Cardiac muscle cell (in vitro differentiated cells and primary cell): ENCODE results near the gene LYPD3. TPM values are rescaled to one million over a fixed set of nuclear protein-coding genes. Genes with fewer than 3 reads are reported as not detected.
"Not testable (repeated sequence)": the region's sequence is repeated elsewhere in the genome, so short reads cannot be mapped to it uniquely, and the experiment has no call there.

Experiments used
- DNase-seq, 2 donors: peaks; one replicate each; pipeline versions ENCODE4 v3.0.0 to v3.0.0-alpha.2; 2010 to 2017; ENCODE audit warnings: low read depth in 1 of 2, low spot score in 1 of 2
- H3K27ac ChIP-seq: fragments of 200-600 bp; sonication (generic); 2 replicates; pipeline ENCODE4 v1.5.1; 2016
- H3K27me3 ChIP-seq: fragments of 200-600 bp; sonication (generic); 2 replicates; pipeline ENCODE4 v1.6.0; 2016; ENCODE audit warnings: control low read depth
- H3K36me3 ChIP-seq: fragments of 200-600 bp; sonication (generic); 2 replicates; pipeline ENCODE4 v1.5.1; 2016; ENCODE audit warnings: control low read depth
- H3K4me1 ChIP-seq: fragments of 200-600 bp; sonication (generic); 2 replicates; pipeline ENCODE4 v1.8.1; 2017; ENCODE audit warnings: low read depth, mild to moderate bottlenecking, mixed run types
- H3K4me3 ChIP-seq: fragments of 200-600 bp; sonication (generic); 2 replicates; pipeline ENCODE4 v1.5.1; 2016; ENCODE audit warnings: mild to moderate bottlenecking
- H3K9me3 ChIP-seq: fragments of 200-600 bp; sonication (generic); 2 replicates; pipeline ENCODE4 v1.5.1; 2017; ENCODE audit warnings: low read depth, mild to moderate bottlenecking, control low read depth
- polyA plus RNA-seq: library from polyadenylated mRNA; unstranded; fragments of >200 nt; fragmentation: Nextera tagmentation; extraction: Ambion mirVana; gene quantifications from 2 replicates; pipeline ENCODE4 v1.2.1, GENCODE V29; 2016
- total RNA-seq: library from RNA; depleted of rRNA; stranded (reverse); fragments of >200 nt; gene quantifications from 2 replicates; pipeline ENCODE4 v1.2.3, GENCODE V29; 2016
- TF ChIP-seq, protein P1 (sequence below): IDR thresholded peaks from 2 replicates; pipeline ENCODE4 v1.5.1; 2012; ENCODE audit warnings: low read depth, mild to moderate bottlenecking, low read length

The LYPD3 gene
- total and polyA plus RNA-seq, 2 experiments from 2014 or later = 0.73 to 3.2 TPM

DNA sequence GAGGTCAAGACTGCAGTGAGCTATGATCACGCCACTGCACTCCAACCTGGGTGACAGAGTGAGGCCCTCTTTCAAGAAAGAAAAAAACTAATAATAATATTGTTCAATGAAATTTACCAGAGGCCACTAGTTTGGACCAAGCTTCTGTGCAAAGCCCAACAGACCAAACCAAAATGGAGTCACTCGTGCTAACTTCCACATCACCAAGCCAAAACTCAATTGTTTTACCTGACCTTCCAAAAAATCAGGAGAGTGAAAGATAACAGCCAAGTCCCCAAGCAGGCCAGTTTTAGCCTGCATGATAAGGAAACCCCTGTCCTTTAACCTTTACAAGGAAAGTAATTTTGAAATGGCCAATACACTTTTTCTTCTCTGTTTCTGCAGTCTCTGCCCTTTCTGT is 20.0 kb downstream of the LYPD3 start:
- Histone ChIP-seq H3K4me3 (no peak overlapping the region), H3K9me3 (no peaks in the 10 kb centered on the region), H3K36me3 (no peaks in the 10 kb centered on the region), H3K27ac (no peak overlapping the region), H3K27me3 (peaks cover 2% of the 10 kb centered on the region), H3K4me1 (no peaks in the 10 kb centered on the region)
- TF ChIP-seq, protein P1, sequence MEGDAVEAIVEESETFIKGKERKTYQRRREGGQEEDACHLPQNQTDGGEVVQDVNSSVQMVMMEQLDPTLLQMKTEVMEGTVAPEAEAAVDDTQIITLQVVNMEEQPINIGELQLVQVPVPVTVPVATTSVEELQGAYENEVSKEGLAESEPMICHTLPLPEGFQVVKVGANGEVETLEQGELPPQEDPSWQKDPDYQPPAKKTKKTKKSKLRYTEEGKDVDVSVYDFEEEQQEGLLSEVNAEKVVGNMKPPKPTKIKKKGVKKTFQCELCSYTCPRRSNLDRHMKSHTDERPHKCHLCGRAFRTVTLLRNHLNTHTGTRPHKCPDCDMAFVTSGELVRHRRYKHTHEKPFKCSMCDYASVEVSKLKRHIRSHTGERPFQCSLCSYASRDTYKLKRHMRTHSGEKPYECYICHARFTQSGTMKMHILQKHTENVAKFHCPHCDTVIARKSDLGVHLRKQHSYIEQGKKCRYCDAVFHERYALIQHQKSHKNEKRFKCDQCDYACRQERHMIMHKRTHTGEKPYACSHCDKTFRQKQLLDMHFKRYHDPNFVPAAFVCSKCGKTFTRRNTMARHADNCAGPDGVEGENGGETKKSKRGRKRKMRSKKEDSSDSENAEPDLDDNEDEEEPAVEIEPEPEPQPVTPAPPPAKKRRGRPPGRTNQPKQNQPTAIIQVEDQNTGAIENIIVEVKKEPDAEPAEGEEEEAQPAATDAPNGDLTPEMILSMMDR = no peak
- DNase-seq = no peak

DNA sequence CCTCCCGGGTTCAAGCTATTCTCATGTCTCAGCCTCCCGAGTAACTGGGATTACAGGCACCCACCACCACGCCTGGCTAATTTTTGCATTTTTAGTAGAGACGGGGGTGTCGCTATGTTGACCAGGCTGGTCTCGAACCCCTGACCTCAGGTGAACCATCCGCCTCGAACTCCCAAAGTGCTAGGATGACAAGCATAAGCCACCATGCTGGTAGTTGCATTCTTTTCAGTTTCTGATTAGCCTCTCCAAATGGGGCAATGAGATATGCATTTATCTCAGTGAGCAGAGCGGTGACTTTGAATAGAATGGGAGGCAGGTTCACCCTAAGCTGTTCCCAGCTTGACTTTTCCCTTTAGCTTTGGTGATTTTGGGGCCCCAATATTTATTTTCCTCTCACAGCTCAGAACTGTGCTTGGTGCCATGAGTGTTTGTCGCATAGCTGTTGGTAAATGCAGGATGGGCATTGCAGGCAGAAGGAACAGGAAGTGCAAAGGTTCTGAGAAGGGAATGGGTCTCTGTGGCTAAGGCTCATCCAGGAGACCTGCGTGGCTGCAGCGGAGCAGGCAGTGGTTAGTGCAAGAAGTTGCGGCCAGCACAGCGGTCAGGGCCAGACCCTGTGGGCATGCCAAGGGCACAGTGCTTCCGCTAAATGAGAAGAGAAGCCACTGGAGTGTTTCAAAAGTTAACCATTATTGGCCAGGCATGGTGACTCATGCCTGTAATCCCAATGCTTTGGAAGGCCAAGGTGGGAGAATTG is 20.7 kb downstream of the LYPD3 start:
- DNase-seq = no peak
- H3K4me3 ChIP-seq = no peak overlapping the region
- H3K36me3 ChIP-seq = no peaks in the 10 kb centered on the region
- TF ChIP-seq, protein P1 = no peak
- no peaks in the 10 kb centered on the region for H3K9me3 ChIP-seq
- peaks cover 2% of the 10 kb centered on the region for H3K27me3 ChIP-seq
- no peak overlapping the region for H3K27ac ChIP-seq
- H3K4me1 ChIP-seq = no peaks in the 10 kb centered on the region

DNA sequence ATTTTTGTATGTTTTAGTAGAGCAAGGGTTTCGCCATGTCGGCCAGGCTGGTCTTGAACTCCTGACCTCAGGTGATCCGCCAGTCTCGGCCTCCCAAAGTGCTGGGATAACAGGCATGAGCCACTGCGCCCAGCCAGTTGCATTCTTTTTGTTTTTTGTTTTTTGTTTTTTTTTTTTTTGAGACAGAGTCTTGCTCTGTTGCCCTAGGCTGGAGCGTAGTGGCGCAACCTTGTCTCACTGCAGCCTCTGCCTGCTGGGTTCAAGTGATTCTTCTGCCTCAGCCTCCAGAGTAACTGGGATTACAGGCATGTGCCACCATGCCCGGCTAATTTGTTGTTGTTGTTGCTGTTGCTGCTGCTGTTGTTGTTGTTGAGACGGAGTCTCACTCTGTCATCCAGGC is 21.3 kb downstream of the LYPD3 start:
- DNase-seq, H3K36me3 ChIP-seq, H3K9me3 ChIP-seq, H3K27me3 ChIP-seq, H3K27ac ChIP-seq, H3K4me1 ChIP-seq, H3K4me3 ChIP-seq: not testable (repeated sequence)

DNA sequence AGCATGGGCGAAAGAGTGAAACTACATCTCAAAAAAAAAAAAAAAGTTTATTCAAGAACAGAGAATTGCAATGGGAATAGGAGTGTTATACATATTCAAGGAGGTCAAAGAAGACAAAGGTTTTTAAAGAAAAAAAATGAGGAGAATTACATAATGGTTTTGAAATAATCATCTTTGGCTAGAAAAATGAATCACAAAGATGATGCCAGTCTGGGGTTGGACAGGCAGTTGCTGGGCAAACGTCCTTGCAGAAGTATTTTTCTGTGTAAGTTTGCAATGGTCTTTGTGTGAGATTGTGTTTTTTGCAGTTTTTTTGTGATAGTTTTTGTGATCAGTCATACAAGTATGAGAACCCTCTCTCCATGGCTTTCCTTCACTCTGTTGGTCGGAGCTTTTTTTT is 23.7 kb downstream of the LYPD3 start:
- Histone ChIP-seq H3K9me3 (no peaks in the 10 kb centered on the region), H3K27ac (no peak overlapping the region), H3K4me1 (no peaks in the 10 kb centered on the region), H3K27me3 (peaks cover 2% of the 10 kb centered on the region), H3K36me3 (no peaks in the 10 kb centered on the region), H3K4me3 (no peak overlapping the region)
- TF ChIP-seq, protein P1 = no peak
- DNase-seq = no peak

DNA sequence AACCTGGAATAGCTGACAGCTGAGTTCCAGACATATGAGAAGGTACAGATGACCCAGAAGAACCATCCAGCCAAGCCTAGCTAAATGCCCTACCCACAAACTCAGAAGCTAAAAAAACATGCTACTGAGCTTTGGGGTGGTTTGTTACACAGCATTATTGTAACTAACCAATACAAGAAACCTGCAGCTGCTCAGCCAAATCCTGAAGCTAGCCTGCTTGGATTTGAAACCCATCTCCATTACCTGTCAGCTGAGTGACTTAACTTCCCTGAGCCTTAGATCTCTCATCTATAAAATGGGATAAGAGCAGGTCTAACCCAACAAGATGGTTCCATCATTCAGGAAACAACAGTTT is 25.7 kb downstream of the LYPD3 start:
- no peak overlapping the region for H3K4me3 ChIP-seq
- peaks cover 2% of the 10 kb centered on the region for H3K27me3 ChIP-seq
- DNase-seq = no peak
- no peaks in the 10 kb centered on the region for H3K36me3 ChIP-seq
- no peak overlapping the region for H3K27ac ChIP-seq
- H3K9me3 ChIP-seq = no peaks in the 10 kb centered on the region
- H3K4me1 ChIP-seq = no peaks in the 10 kb centered on the region
- TF ChIP-seq, protein P1 = no peak

DNA sequence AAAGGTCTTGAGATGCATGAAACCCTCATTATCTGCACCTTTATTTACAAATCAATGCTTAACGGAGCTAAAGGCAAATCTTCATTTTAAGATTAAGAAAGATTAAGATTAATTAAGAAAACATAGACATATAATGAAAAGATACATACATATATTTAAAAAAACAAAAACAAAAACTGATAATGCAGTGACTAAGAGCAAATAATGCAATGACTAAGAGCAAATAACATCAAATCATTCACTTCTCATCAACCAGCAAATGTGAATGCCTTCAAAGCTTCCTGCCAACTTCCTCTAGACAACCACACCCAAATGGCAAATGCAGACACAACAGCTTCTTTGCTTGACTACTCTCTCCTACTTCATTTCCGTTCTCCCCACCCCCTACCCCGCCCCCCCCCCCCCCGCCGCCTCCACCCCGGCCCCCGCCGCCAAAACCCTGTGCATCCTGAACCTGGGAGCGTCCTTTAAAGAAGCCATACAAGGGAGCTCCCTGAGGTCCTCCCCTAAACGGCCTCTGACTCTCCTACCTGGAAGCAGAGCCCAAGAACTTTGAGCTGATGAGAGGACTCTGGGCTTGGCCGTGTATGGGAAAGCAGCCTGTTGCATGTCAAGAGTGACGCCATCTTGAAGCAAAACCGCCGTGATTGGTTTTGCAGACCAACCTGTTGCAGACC is 26.2 kb downstream of the LYPD3 start:
- Histone ChIP-seq H3K36me3 (no peaks in the 10 kb centered on the region), H3K27me3 (peaks cover 2% of the 10 kb centered on the region), H3K4me1 (no peaks in the 10 kb centered on the region), H3K27ac (no peak overlapping the region), H3K9me3 (no peaks in the 10 kb centered on the region), H3K4me3 (no peak overlapping the region)
- TF ChIP-seq, protein P1 = no peak
- peak in 1 of 2 donors; percentile 28 for DNase-seq
